Measurements from ENCODE around the gene TAS1R1. TPM values are rescaled to one million over a fixed set of nuclear protein-coding genes. Genes with fewer than 3 reads are reported as not detected.

The TAS1R1 gene
- total and polyA plus RNA-seq, 9 of the 15 experiments (the other 6 are each of a cell fraction or from before 2014, with no cell fraction given) = 0.06 TPM; not detected in 8

GRCh38 chr1:6554031-6554906, 838 bp upstream of the TAS1R1 start, which contains the start of gene NOL9 (continued):
- TF ChIP-seq KLF13 (tag; IDR thresholded peaks at IDR 0.05; ENCODE audit: borderline replicate concordance, low read depth) (peak; percentile 44; the same call in 1 of the 2 replicates), KLF16 (IDR thresholded peaks at IDR 0.05) (0 out of 2 replicates have a peak, but pooled peaks have one; percentile 49), ZFPM2 (CRISPR knock-in tag; IDR thresholded peaks at IDR 0.05) (no peak), MBD1 (CRISPR knock-in tag; IDR thresholded peaks at IDR 0.05) (peak; percentile 92), BHLHE40 (IDR thresholded peaks at IDR 0.05; ENCODE audit: low read length) (peak; percentile 61; the same call in 1 of the 2 replicates), NR2C2 (CRISPR knock-in tag; IDR thresholded peaks at IDR 0.05) (no peak), NR2C2 (tag; IDR thresholded peaks at IDR 0.05) (peak; percentile 89), ELF1 (tag; IDR thresholded peaks at IDR 0.05) (peak; percentile 39; the same call in 1 of the 2 replicates), RREB1 (CRISPR knock-in tag; IDR thresholded peaks at IDR 0.05) (0 out of 2 replicates have a peak, but pooled peaks have one; percentile 77), HLTF (IDR thresholded peaks at IDR 0.05) (no peak), DEAF1 (CRISPR knock-in tag; IDR thresholded peaks at IDR 0.05) (peak; percentile 50), HMGN3 (IDR thresholded peaks at IDR 0.05; ENCODE audit: borderline replicate concordance, extremely low read depth, insufficient read length, low read depth, low read length) (peak; percentile 72), TRIM28 (IDR thresholded peaks at IDR 0.05) (peak; percentile 72; the same call in 1 of the 2 replicates), ZNF740 (CRISPR knock-in tag; IDR thresholded peaks at IDR 0.05) (peak; percentile 1; the same call in 1 of the 2 replicates), ZNF740 (tag; IDR thresholded peaks at IDR 0.05) (no peak)
- TF ChIP-seq, protein P1, sequence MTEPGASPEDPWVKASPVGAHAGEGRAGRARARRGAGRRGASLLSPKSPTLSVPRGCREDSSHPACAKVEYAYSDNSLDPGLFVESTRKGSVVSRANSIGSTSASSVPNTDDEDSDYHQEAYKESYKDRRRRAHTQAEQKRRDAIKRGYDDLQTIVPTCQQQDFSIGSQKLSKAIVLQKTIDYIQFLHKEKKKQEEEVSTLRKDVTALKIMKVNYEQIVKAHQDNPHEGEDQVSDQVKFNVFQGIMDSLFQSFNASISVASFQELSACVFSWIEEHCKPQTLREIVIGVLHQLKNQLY (CRISPR knock-in tag; conservative IDR thresholded peaks at IDR 0.05) = no peak
